Liver (tissue), 9 donors: ENCODE measurements around the gene XPO5. TPM values are rescaled to one million over a fixed set of nuclear protein-coding genes. Genes with fewer than 3 reads are reported as not detected.

Experiments
- DNase-seq: peaks from one replicate; pipeline ENCODE4 v3.0.0-alpha.2; 2017; ENCODE audit warnings: low spot score
- H3K27ac ChIP-seq, 2 donors: one replicate each; pipeline ENCODE4 v1.7.0; 2013; ENCODE audit warnings: inconsistent platforms in 2 of 2, low read length in 2 of 2, control low read depth in 1 of 2, low read depth in 1 of 2, mild to moderate bottlenecking in 1 of 2
- H3K27me3 ChIP-seq, 4 donors: one replicate each; pipeline versions ENCODE4 v1.6.1 to v1.7.0; 2013; ENCODE audit warnings: low read length in 3 of 4, inconsistent platforms in 1 of 4, mild to moderate bottlenecking in 1 of 4, moderate library complexity in 1 of 4; ENCODE audit not compliant: control insufficient read depth in 4 of 4, insufficient read depth in 4 of 4
- H3K36me3 ChIP-seq, 4 donors: one replicate each; pipeline versions ENCODE4 v1.6.1 to v1.7.0; 2013; ENCODE audit warnings: low read length in 3 of 4, mild to moderate bottlenecking in 3 of 4, low read depth in 1 of 4, moderate library complexity in 1 of 4; ENCODE audit not compliant: control insufficient read depth in 4 of 4, insufficient read depth in 3 of 4
- H3K4me1 ChIP-seq, 4 donors: one replicate each; pipeline versions ENCODE4 v1.6.1 to v1.7.0; 2013; ENCODE audit warnings: low read length in 3 of 4, mild to moderate bottlenecking in 3 of 4, moderate library complexity in 1 of 4; ENCODE audit not compliant: control insufficient read depth in 4 of 4, insufficient read depth in 4 of 4
- H3K4me3 ChIP-seq, 3 donors: one replicate each; pipeline versions ENCODE4 v1.6.1 to v1.7.0; 2013; ENCODE audit warnings: low read length in 3 of 3, control low read depth in 1 of 3, low read depth in 1 of 3, mild to moderate bottlenecking in 1 of 3
- H3K9ac ChIP-seq, 2 donors: one replicate each; pipeline ENCODE4 v1.7.0; 2013; ENCODE audit warnings: low read length in 2 of 2, mild to moderate bottlenecking in 2 of 2, moderate library complexity in 2 of 2, control low read depth in 1 of 2, low read depth in 1 of 2
- H3K9me3 ChIP-seq, 4 donors: one replicate each; pipeline versions ENCODE4 v1.6.1 to v1.7.0; 2013; ENCODE audit warnings: low read length in 3 of 4; ENCODE audit not compliant: control insufficient read depth in 4 of 4
- EGR1 ChIP-seq, 2 donors: IDR thresholded peaks; 2 replicates each; pipeline ENCODE4 v1.6.1; 2016 to 2018; ENCODE audit warnings: antibody characterized with exemption in 2 of 2, low read depth in 2 of 2
- FOXA1 ChIP-seq: IDR thresholded peaks from 2 replicates; pipeline ENCODE4 v1.6.1; 2016; ENCODE audit warnings: antibody characterized with exemption
- FOXA2 ChIP-seq: IDR thresholded peaks from 2 replicates; pipeline ENCODE4 v1.6.1; 2016; ENCODE audit warnings: antibody characterized with exemption
- GABPA ChIP-seq, 2 donors: IDR thresholded peaks in 1 of 2; conservative IDR thresholded peaks in 1 of 2; 2 replicates each; pipeline ENCODE4 v1.6.1; 2016; ENCODE audit warnings: antibody characterized with exemption in 2 of 2, mild to moderate bottlenecking in 1 of 2, moderate library complexity in 1 of 2
- HNF4A ChIP-seq, 2 donors: conservative IDR thresholded peaks; 2 replicates each; pipeline ENCODE4 v1.6.1; 2016; ENCODE audit warnings: antibody characterized with exemption in 2 of 2, mild to moderate bottlenecking in 2 of 2
- HNF4G ChIP-seq: IDR thresholded peaks from 2 replicates; pipeline ENCODE4 v1.6.1; 2016; ENCODE audit warnings: antibody characterized with exemption
- JUND ChIP-seq, 2 donors: IDR thresholded peaks; 2 replicates each; pipeline ENCODE4 v1.6.1; 2016; ENCODE audit warnings: antibody characterized with exemption in 2 of 2
- NR2F2 ChIP-seq: IDR thresholded peaks from 2 replicates; pipeline ENCODE4 v1.6.1; 2016; ENCODE audit warnings: antibody characterized with exemption
- RAD21 ChIP-seq, 2 donors: IDR thresholded peaks; 2 replicates each; pipeline ENCODE4 v1.6.1; 2016; ENCODE audit warnings: antibody characterized with exemption in 2 of 2, mild to moderate bottlenecking in 2 of 2
- RXRA ChIP-seq, 2 donors: IDR thresholded peaks; 2 replicates each; pipeline ENCODE4 v1.6.1; 2017 to 2018; ENCODE audit warnings: antibody characterized with exemption in 2 of 2, mild to moderate bottlenecking in 1 of 2
- TAF1 ChIP-seq: conservative IDR thresholded peaks from 2 replicates; pipeline ENCODE4 v1.6.1; 2016; ENCODE audit warnings: antibody characterized with exemption, mild to moderate bottlenecking
- YY1 ChIP-seq: IDR thresholded peaks from 2 replicates; pipeline ENCODE4 v1.6.1; 2016; ENCODE audit warnings: antibody characterized with exemption, mild to moderate bottlenecking
- ZBTB33 ChIP-seq: IDR thresholded peaks from 2 replicates; pipeline ENCODE4 v1.6.1; 2016; ENCODE audit warnings: antibody characterized with exemption
- WGBS: extraction: QIAGEN DNeasy Blood & Tissue Kit; methylation state at CpG from one replicate; pipeline ENCODE4 v1.1.7; 2013; 5-methylcytosine and 5-hydroxymethylcytosine counted together
- polyA plus RNA-seq, 2 donors: library from polyadenylated mRNA; stranded (reverse) in 1 of 2; unstranded in 1 of 2; fragments of 200-250 nt in 1 of 2; fragments of >200 nt in 1 of 2; fragmentation: Nextera tagmentation in 1 of 2; extraction: Ambion mirVana in 1 of 2; gene quantifications; one replicate each; pipeline versions ENCODE4 v1.2.1 to v1.2.3, GENCODE V29; 2013 to 2015
- total RNA-seq, 2 donors: library from RNA; depleted of rRNA; stranded (reverse); fragments of >200 nt; gene quantifications; one replicate each; pipeline ENCODE4 v1.2.3, GENCODE V29; 2014
- TF ChIP-seq, protein P1 (sequence below): fragments of 150-350 bp; IDR thresholded peaks from 2 replicates; pipeline ENCODE4 v1.5.1; 2017; ENCODE audit warnings: improper control_type of control experiment, low read depth, low read length; ENCODE audit not compliant: missing input control
- TF ChIP-seq, protein P2 (sequence below): IDR thresholded peaks from 2 replicates; pipeline ENCODE4 v1.6.1; 2016; ENCODE audit warnings: antibody characterized with exemption, mild to moderate bottlenecking
- TF ChIP-seq, protein P3 (sequence below): IDR thresholded peaks from 2 replicates; pipeline ENCODE4 v1.6.1; 2016; ENCODE audit warnings: antibody characterized with exemption
- TF ChIP-seq, protein P4 (sequence below): IDR thresholded peaks from 2 replicates; pipeline ENCODE4 v1.6.1; 2016; ENCODE audit warnings: antibody characterized with exemption
- donor health status: healthy.
- donor health status: healthy.
- donor health status: healthy.
- donor health status: healthy.
- donor health status: healthy.

The XPO5 gene
- total and polyA plus RNA-seq, 4 donors, result 6.1 to 15.8 (median 9.8) TPM

- no peak for DNase-seq
- no peak overlapping the region for H3K27ac ChIP-seq
- WGBS, result 96% methylated on average over 16 of the region's 16 CpGs
- peaks cover 3 to 47% (median 27%) of the 10 kb centered on the region in 4 donors for H3K36me3 ChIP-seq
- H3K9ac ChIP-seq, result no peak overlapping the region
- TF ChIP-seq HNF4A (conservative IDR thresholded peaks at IDR 0.05) (no peak), FOXA2 (no peak), EGR1 (IDR thresholded peaks at IDR 0.05; ENCODE audit: low read depth in 2 of 2) (no peak), JUND (IDR thresholded peaks at IDR 0.05) (no peak), ZBTB33 (no peak), FOXA1 (no peak), RAD21 (IDR thresholded peaks at IDR 0.05) (no peak), TAF1 (no peak), NR2F2 (no peak), RXRA (IDR thresholded peaks at IDR 0.05) (no peak), GABPA (IDR thresholded peaks at IDR 0.05 in 1 of 2, conservative IDR thresholded peaks at IDR 0.05 in 1 of 2) (no peak)
- TF ChIP-seq, protein P1, sequence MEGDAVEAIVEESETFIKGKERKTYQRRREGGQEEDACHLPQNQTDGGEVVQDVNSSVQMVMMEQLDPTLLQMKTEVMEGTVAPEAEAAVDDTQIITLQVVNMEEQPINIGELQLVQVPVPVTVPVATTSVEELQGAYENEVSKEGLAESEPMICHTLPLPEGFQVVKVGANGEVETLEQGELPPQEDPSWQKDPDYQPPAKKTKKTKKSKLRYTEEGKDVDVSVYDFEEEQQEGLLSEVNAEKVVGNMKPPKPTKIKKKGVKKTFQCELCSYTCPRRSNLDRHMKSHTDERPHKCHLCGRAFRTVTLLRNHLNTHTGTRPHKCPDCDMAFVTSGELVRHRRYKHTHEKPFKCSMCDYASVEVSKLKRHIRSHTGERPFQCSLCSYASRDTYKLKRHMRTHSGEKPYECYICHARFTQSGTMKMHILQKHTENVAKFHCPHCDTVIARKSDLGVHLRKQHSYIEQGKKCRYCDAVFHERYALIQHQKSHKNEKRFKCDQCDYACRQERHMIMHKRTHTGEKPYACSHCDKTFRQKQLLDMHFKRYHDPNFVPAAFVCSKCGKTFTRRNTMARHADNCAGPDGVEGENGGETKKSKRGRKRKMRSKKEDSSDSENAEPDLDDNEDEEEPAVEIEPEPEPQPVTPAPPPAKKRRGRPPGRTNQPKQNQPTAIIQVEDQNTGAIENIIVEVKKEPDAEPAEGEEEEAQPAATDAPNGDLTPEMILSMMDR, result no peak
- TF ChIP-seq, protein P2, sequence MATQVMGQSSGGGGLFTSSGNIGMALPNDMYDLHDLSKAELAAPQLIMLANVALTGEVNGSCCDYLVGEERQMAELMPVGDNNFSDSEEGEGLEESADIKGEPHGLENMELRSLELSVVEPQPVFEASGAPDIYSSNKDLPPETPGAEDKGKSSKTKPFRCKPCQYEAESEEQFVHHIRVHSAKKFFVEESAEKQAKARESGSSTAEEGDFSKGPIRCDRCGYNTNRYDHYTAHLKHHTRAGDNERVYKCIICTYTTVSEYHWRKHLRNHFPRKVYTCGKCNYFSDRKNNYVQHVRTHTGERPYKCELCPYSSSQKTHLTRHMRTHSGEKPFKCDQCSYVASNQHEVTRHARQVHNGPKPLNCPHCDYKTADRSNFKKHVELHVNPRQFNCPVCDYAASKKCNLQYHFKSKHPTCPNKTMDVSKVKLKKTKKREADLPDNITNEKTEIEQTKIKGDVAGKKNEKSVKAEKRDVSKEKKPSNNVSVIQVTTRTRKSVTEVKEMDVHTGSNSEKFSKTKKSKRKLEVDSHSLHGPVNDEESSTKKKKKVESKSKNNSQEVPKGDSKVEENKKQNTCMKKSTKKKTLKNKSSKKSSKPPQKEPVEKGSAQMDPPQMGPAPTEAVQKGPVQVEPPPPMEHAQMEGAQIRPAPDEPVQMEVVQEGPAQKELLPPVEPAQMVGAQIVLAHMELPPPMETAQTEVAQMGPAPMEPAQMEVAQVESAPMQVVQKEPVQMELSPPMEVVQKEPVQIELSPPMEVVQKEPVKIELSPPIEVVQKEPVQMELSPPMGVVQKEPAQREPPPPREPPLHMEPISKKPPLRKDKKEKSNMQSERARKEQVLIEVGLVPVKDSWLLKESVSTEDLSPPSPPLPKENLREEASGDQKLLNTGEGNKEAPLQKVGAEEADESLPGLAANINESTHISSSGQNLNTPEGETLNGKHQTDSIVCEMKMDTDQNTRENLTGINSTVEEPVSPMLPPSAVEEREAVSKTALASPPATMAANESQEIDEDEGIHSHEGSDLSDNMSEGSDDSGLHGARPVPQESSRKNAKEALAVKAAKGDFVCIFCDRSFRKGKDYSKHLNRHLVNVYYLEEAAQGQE, result no peak
- TF ChIP-seq, protein P3, sequence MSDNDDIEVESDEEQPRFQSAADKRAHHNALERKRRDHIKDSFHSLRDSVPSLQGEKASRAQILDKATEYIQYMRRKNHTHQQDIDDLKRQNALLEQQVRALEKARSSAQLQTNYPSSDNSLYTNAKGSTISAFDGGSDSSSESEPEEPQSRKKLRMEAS, result no peak
- H3K9me3 ChIP-seq, result no peaks in the 10 kb centered on the region
- peaks cover 0 to 23% (median 14%) of the 10 kb centered on the region in 4 donors for H3K4me1 ChIP-seq
- H3K27me3 ChIP-seq, result no peaks in the 10 kb centered on the region
- no peak overlapping the region for H3K4me3 ChIP-seq
These were observed 49.7 kb upstream of the XPO5 start for GRCh38 chr6:43625393-43625992.

DNA sequence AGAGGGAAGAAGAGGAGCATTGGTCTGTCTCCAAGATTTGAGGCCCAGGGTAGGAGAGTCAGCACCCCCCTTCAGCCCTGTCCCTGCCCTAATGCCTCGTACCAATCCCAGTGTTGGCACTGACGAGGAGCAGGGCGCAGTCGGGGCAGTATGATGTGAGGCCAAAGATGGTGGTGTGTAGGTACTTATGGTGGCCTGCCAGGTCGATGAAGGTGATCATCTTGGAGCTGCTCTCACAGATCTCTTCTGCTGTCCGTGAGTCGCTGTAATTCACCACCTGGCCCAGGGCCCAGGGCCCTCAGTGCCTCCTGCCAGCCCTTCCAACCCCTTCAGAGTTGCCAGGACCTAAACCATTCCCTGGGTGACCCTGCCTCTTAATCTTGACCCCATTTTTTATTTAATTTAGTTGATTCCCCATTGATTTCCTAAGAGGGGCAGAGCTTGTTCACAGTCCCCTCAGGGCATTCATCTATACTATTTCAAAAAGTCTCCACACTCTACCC, 49.0 kb upstream of the XPO5 start:
- Histone ChIP-seq H3K4me1 (peaks cover 0 to 22% (median 11%) of the 10 kb centered on the region in 4 donors), H3K9me3 (no peaks in the 10 kb centered on the region), H3K27me3 (no peaks in the 10 kb centered on the region), H3K4me3 (no peak overlapping the region), H3K36me3 (peaks cover 3 to 48% (median 29%) of the 10 kb centered on the region in 4 donors), H3K27ac (no peak overlapping the region), H3K9ac (no peak overlapping the region)
- 92% methylated on average over 7 of the region's 7 CpGs for WGBS
- DNase-seq, result no peak
- TF ChIP-seq YY1 (no peak), JUND (IDR thresholded peaks at IDR 0.05) (no peak), NR2F2 (no peak), FOXA2 (no peak), GABPA (IDR thresholded peaks at IDR 0.05 in 1 of 2, conservative IDR thresholded peaks at IDR 0.05 in 1 of 2) (no peak), EGR1 (IDR thresholded peaks at IDR 0.05; ENCODE audit: low read depth in 2 of 2) (no peak), RAD21 (IDR thresholded peaks at IDR 0.05) (no peak), RXRA (IDR thresholded peaks at IDR 0.05) (no peak), HNF4G (no peak)
- TF ChIP-seq, protein P1, result no peak
- TF ChIP-seq, protein P4, sequence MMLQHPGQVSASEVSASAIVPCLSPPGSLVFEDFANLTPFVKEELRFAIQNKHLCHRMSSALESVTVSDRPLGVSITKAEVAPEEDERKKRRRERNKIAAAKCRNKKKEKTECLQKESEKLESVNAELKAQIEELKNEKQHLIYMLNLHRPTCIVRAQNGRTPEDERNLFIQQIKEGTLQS, result no peak
- TF ChIP-seq, protein P2, result no peak
